DMS53 treated with DMSO at 0.1 percent for 48 hours (cell line): ENCODE data around the gene DNAJB4.
"Not testable (repeated sequence)": the region's sequence is repeated elsewhere in the genome, so short reads cannot be mapped to it uniquely, and the experiment has no call there.

Experiments used
- DNase-seq: peaks from one replicate; lab custom pipeline; 2025; ENCODE audit not compliant: unreplicated experiment; lab: John Stamatoyannopoulos, UW

The DNAJB4 gene

GRCh38 chr1:78004719-78005447, at the start of gene DNAJB4:
Gene DNAJB4 (plus strand): TSS chr1:78004939. CDS start chr1:78005111, 172 bp downstream.
- peak; percentile 98 for DNase-seq

GRCh38 chr1:77955709-77956108, 49.0 kb upstream of the DNAJB4 start:
- DNase-seq: no peak

DNA sequence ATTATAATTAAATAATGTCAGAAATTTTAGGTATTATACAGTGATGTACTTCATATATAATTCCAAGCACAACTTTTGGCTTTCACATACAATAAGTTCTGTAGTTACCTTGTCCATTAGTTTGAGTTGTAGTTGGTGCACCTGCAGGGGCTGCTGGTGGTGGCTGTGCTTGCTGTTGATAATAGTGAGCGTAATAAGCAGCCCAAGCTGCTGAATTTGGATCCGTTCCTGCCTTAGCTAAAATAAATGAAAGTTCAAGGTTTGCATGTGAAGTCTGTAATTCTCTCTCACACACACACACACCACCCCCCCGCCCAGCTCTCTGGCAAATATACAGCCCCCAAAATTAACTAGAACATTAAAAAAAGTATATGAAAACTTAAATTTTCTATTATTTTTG, 48.3 kb upstream of the DNAJB4 start:
- DNase-seq: no peak

DNA sequence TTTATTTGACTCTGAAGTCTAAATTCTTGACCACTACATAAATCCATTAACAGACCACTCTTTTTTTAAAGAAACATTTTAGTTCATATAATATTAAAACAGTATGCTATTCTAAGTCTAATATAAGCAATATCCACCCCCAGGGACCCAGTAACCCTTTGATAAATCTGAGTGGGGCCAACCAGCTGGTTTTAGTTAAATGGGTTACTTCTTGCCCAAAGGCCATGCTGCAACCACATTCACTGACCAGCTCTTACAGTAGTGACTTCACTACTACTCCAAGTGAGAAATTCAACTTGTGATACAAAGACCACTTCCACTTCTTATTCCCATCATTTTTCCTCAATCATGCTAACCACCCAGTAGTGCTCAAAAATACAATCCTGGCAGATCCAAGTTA, 46.3 kb upstream of the DNAJB4 start:
- no peak for DNase-seq

GRCh38 chr1:77958850-77959249, 45.9 kb upstream of the DNAJB4 start:
- DNase-seq: no peak

DNA sequence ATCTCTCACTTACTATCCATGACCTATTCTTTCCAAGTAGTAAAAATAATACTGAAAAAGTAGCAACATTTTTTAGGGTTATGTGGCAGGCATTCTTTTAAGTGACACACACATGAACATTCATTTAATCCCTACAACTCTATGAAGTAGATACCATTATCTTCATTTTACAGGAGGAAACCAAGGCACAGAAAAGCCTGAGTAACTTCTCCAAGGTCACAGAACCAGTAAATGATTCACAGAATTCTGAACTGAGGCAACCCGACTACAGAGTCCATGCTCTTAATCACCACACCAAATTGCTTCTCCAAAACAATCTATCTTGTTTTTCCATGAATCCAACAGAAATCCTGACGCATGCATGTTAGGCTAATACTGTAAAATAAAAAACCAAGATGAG, 43.3 kb upstream of the DNAJB4 start:
- no peak for DNase-seq

DNA sequence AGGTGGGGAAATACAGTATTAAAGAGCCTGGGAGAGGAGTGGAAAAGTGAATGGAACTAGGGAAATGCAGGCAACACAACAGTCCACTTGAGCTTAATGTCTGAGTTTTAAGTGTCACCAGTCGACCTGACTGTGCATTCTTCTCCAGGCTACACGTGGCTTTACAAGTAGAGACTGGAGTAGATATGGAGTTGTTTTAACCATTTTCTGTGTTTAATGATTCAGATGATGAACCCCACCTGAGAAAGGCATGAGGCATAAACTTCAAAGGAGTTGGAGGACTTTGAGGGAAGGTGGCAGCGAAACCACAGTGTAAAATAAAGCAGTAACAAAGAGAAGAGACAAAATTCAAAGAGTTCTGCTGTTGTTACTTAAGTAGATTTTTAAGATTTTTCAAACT, 38.4 kb upstream of the DNAJB4 start:
- DNase-seq: no peak

GRCh38 chr1:77970192-77970591, 34.5 kb upstream of the DNAJB4 start:
- no peak for DNase-seq

DNA sequence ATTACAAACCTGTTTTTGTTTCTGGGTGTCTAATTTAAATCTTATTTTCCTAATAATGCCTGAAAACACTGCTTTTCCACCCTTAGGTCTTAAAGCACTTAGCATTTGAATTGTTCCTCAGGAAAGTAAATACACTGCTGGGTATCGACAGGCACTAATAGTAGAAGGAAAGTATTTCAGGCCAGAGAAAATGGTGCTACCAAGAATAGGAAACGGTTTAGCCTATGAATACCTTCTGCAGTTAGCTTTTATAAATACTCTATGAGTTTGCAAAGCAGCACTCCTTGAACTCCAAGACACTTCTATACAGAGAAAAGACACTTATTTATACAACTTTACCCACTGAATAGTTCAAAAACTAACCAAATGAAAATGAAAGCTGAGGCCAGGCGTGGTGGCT, 32.7 kb upstream of the DNAJB4 start:
- no peak for DNase-seq

DNA sequence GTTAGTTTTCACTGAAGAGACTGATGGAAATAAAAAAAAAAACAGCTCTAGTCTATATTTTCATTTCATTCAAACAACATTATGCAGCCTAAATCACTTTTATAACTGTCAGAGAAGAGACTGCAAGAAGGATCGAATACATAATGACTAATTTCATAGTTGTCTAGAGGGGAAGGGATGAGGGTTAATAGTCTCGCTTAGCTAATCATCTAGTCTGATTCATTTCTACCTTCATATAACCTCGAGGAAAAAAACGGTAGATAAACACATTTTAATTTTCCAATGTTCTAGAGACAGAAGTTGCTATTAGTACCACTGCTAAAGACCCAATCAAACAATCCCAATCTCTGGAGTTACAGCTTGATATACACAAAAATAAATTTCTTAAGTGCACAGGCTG, 29.4 kb upstream of the DNAJB4 start:
- no peak for DNase-seq

DNA sequence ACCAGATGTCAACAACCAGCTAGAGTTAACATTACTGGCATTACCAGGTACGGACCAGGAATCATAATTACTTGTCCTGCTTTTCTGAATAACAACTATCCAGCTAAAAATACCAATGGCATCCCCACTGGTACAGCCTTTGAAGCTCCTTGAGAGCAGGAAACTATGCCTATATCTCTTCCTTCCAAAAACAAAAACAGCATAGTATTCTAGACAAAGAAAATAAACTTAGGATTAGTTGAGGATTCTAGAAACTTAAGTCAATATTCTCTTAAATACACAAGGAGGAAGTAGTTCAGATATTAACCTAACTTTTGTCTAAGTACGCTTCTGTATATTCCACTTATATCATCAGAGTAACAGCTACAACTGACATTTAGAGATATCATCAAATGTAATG, 28.8 kb upstream of the DNAJB4 start:
- DNase-seq: no peak

DNA sequence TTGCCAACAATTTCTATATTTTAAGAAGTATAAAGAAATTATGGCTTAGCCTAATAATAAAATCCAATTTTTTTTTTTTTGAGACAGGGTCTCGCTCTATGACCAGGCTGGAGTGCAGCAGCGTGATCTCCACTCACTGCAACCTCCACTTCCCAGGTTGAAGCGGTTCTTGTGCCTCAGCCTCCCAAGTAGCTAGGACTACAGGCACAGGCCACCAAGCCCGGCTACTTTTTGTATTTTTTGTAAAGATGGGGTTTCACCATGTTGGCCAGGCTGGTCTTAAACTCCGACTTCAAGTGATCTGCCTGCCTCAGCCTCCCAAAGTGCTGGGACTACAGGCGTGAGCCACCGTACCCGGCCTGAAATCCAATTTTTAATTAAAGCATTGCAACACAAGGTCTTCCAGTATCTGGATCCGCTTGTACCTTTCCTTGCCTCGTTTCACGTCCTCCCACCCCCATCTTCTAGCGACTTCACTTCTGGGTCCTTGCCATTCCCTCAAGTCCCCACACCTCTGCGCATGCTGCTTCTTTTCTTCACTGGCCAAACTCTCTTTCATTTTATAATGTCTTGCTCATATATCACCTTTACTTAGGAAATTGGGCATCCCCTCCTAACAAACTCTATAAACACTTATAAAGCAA, 28.2 kb upstream of the DNAJB4 start:
- DNase-seq: no peak

DNA sequence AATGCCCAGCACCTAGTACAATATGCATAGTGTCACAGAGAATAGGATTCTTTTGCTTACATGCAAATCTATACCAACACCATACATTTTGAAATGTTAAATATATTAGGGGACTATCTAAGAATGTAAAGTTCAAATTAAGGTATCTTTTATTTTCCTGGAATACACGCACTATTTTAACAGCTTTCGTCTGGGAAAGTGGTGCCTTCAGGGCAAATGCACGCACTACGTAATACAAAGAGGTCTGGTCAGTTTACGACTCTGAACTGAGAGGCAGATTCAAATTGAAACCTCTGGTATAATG, 26.8 kb upstream of the DNAJB4 start:
- no peak for DNase-seq

GRCh38 chr1:77978293-77978968, 26.3 kb upstream of the DNAJB4 start:
- DNase-seq: peak; percentile 91

DNA sequence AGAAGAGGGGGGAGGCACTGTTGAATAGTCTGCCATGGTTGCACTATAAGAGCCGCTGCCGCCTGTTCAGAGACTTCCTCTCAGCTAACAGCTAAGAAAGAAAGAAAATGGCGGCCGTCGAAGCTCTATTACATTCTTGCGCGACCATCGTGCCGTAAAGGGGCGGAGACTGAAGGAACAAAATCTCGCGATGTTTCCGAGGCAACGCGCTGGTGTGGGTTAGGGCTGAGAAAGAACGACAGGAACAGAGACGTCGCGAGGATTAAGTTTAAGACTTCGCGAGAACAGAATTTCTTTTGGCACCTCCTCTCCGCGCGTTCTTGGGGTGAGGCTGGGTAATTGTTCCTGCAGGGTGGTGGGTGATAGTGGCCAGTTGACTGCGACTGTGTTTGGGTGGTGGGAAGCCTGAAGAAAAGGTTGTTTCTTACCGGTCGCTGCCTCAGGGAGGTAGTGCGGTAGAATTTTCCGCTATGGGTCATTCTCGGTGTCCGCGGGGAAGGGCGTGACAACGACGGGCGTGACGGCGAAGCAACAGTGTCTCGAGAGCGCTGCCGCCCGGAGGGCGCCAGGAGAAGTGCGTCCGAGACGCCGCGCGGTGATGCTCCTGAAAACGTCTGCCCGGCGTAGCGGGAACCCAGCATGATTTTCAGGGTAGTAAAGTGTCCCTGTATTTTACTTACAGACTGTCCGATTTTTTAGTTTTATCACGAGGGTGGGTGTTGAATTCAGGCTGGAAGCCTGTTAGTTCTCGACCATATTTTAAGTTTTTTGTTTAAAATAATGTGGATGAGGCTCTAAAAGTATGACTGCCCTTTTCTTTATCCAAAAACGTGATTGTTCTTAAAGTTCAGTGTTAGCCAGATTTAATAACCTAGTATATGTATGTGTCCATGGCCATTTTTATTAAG, 25.5 kb upstream of the DNAJB4 start, which contains the start of gene FUBP1:
FUBP1 (minus strand) TSS at position 104 of the 908 bp plus-strand sequence; CDS start at position 36, 68 bp downstream.
- DNase-seq: peak; percentile 99

DNA sequence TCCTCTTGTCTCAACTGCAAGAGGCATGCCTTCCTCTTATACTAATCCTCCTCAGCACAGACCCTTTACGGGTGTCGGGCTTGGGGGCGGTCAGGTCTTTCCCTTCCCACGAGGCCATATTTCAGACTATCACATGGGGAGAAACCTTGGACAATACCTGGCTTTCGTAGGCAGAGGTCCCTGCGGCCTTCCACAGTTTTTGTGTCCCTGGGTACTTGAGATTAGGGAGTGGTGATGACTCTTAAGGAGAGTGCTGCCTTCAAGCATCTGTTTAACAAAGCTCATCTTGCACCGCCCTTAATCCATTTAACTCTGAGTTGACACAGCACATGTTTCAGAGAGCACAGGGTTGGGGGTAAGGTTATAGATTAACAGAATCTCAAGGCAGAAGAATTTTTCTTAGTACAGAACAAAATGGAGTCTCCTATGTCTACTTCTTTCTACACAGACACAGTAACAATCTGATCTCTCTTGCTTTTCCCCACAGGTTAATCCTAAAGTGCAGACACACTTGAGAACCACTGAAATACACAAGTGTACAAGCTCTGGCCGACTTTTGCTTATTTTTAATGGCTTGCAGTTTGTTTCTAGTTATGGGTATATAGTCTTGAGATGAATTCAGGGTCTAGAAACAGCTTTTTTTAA, 21.3 kb upstream of the DNAJB4 start:
- not testable (repeated sequence) for DNase-seq

DNA sequence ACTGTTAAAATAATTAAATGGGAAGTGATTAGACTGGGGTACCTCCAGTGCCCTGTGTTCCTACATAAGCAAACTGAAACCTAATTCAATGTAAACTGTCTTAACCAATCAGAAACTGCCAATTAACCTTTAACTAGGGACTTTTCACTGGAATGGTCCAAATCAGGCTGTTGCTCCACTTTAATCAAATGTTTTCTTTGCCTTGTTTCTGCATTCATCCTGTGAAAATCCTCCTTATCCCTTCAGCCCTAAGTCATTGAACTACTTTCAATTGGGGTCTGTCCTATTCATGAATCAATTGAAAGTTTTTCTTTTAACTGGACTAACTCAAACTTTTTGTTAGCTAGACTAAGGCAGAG, 20.8 kb upstream of the DNAJB4 start:
- DNase-seq: no peak

- no peak for DNase-seq
These were observed 20.1 kb upstream of the DNAJB4 start for GRCh38 chr1:77984629-77985028.

- DNase-seq: no peak
These were observed 17.9 kb upstream of the DNAJB4 start for GRCh38 chr1:77986810-77987209.

GRCh38 chr1:77987919-77988318, 16.8 kb upstream of the DNAJB4 start:
- DNase-seq: no peak

DNA sequence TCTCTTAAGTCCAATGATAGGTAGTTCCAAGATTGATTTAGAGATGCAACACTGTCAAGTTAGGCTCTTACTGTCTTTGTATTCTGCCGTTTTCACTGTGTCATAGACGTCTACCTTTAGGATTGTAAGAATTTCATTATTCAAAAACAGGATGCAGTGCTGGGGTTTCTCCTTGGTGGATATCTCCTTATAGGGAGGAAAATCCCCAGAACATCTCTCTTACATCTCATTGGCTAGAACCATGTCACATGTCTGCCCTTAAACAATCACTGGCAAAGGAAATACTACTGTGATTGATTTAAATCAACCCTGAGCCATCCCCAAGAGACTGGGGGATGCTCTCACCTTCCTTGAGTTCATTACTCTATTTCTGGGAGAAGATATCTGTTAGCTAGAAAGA, 15.0 kb upstream of the DNAJB4 start:
- DNase-seq: no peak
